Endothelial cell of umbilical vein (primary cell): ENCODE measurements around the gene MUC4. TPM values are rescaled to one million over a fixed set of nuclear protein-coding genes. Genes with fewer than 3 reads are reported as not detected.

ENCODE experiments used
- BruUV-seq: library from RNA; stranded (reverse); fragments of 400-500 nt; replicated peaks from 2 replicates; lab custom pipeline; 2021; lab: Mats Ljungman, UMichigan
- CTCF ChIA-PET: fragments of 300-600, 350-600 bp; sonication (Branson Sonifier 250); formaldehyde crosslinking; loops from one replicate; lab custom pipeline; 2021; ENCODE audit warnings: antibody characterized with exemption, inconsistent platforms; lab: Charles Lee
- POLR2A ChIA-PET: fragments of 300-600, 350-600 bp; sonication (Branson Sonifier 250); formaldehyde crosslinking; loops from one replicate; lab custom pipeline; 2021; ENCODE audit warnings: antibody characterized with exemption, inconsistent platforms; lab: Charles Lee
- DNase-seq: peaks from one replicate; pipeline ENCODE4 v3.0.0-alpha.2; 2011; ENCODE audit warnings: low read depth, low spot score
- FAIRE-seq: peaks from 2 replicates; lab custom pipeline; 2011; peaks lifted over from hg19 to GRCh38; lab: Jason Lieb, UNC
- H2AFZ ChIP-seq: 2 replicates; pipeline ENCODE4 v1.6.0; 2012; ENCODE audit warnings: low read depth, low read length, control low read depth, inconsistent platforms
- H3K27ac ChIP-seq: 2 replicates; pipeline ENCODE4 v1.5.1; 2011; ENCODE audit warnings: low read depth, mild to moderate bottlenecking, control low read depth, low read length, moderate library complexity; ENCODE audit not compliant: insufficient read depth
- H3K27me3 ChIP-seq, 2 experiments: 2 replicates each; pipeline versions ENCODE4 v1.6.0 to v1.6.1; 2011; ENCODE audit warnings: low read length in 2 of 2, mixed read lengths in 1 of 2; ENCODE audit not compliant: control insufficient read depth in 2 of 2, insufficient read depth in 2 of 2
- H3K36me3 ChIP-seq, 2 experiments: 2 replicates in 1 of 2; 3 replicates in 1 of 2; pipeline ENCODE4 v1.5.1; 2011; ENCODE audit warnings: low read length in 2 of 2, mild to moderate bottlenecking in 1 of 2, moderate library complexity in 1 of 2; ENCODE audit not compliant: control insufficient read depth in 2 of 2, insufficient read depth in 2 of 2; ENCODE audit errors: extremely low read depth in 1 of 2
- H3K4me1 ChIP-seq: 3 replicates; pipeline ENCODE4 v1.5.1; 2011; ENCODE audit warnings: mild to moderate bottlenecking, low read length; ENCODE audit not compliant: control insufficient read depth, insufficient read depth; ENCODE audit errors: extremely low read depth
- H3K4me2 ChIP-seq: 2 replicates; pipeline ENCODE4 v1.6.1; 2011; ENCODE audit warnings: low read length, control low read depth, mixed read lengths; ENCODE audit not compliant: insufficient read depth
- H3K4me3 ChIP-seq, 3 experiments: fragments of 200-600 bp in 1 of 3; sonication (generic), shearing (Covaris generic) in 1 of 3; replicated peaks in 1 of 3; 2 replicates each; pipeline ENCODE4 v1.5.1; 2011 to 2016; ENCODE audit warnings: control low read depth in 3 of 3, low read length in 3 of 3, mild to moderate bottlenecking in 2 of 3, inconsistent platforms in 1 of 3, low read depth in 1 of 3, moderate library complexity in 1 of 3; ENCODE audit not compliant: insufficient read depth in 1 of 3
- H3K79me2 ChIP-seq: 2 replicates; pipeline ENCODE4 v1.6.0; 2012; ENCODE audit warnings: low read length, inconsistent platforms; ENCODE audit not compliant: control insufficient read depth, insufficient read depth
- H3K9ac ChIP-seq: replicated peaks from 2 replicates; pipeline ENCODE3; 2011; ENCODE audit warnings: low read length, control low read depth; ENCODE audit not compliant: insufficient read depth; ENCODE audit errors: extremely low read depth
- H3K9me1 ChIP-seq: replicated peaks from 3 replicates; pipeline ENCODE4 v1.6.0; 2011; ENCODE audit warnings: mild to moderate bottlenecking, low read length; ENCODE audit not compliant: control insufficient read depth, insufficient read depth; ENCODE audit errors: extremely low read depth
- H3K9me3 ChIP-seq: replicated peaks from 2 replicates; pipeline ENCODE4 v1.5.1; 2012; ENCODE audit warnings: low read length, inconsistent platforms; ENCODE audit not compliant: control insufficient read depth, insufficient read depth
- H4K20me1 ChIP-seq: replicated peaks from 2 replicates; pipeline ENCODE3; 2011; ENCODE audit warnings: mild to moderate bottlenecking, low read length; ENCODE audit not compliant: control insufficient read depth, insufficient read depth; ENCODE audit errors: extremely low read depth
- CTCF ChIP-seq, 2 donors: IDR thresholded peaks; 1 replicate in 1 of 2; 2 replicates in 1 of 2; pipeline ENCODE4 v1.5.1; 2011; ENCODE audit warnings: low read length in 2 of 2, mild to moderate bottlenecking in 2 of 2, moderate library complexity in 2 of 2, control low read depth in 1 of 2, inconsistent platforms in 1 of 2, low read depth in 1 of 2; ENCODE audit not compliant: insufficient read depth in 1 of 2; ENCODE audit errors: extremely low read depth in 1 of 2
- EZH2 ChIP-seq: IDR thresholded peaks from 2 replicates; pipeline ENCODE4 v1.6.1; 2012; ENCODE audit warnings: borderline replicate concordance, low read depth, mild to moderate bottlenecking, moderate library complexity, low read length, inconsistent platforms; ENCODE audit not compliant: severe bottlenecking
- FOS ChIP-seq: IDR thresholded peaks from 2 replicates; pipeline ENCODE4 v1.6.1; 2011; ENCODE audit warnings: mild to moderate bottlenecking, low read length, moderate library complexity, borderline replicate concordance; ENCODE audit not compliant: insufficient read depth
- GATA2 ChIP-seq: IDR thresholded peaks from 2 replicates; pipeline ENCODE4 v1.7.0; 2011; ENCODE audit warnings: low read depth, mild to moderate bottlenecking, moderate library complexity, mixed read lengths, low read length; ENCODE audit not compliant: insufficient read length, insufficient read depth
- JUN ChIP-seq: IDR thresholded peaks from 2 replicates; pipeline ENCODE4 v1.6.1; 2011; ENCODE audit warnings: borderline replicate concordance, low read depth; ENCODE audit not compliant: insufficient read length, insufficient read depth
- MAX ChIP-seq: IDR thresholded peaks from 2 replicates; pipeline ENCODE4 v1.6.1; 2011; ENCODE audit not compliant: insufficient read depth, insufficient read length
- MYC ChIP-seq: IDR thresholded peaks from one replicate; pipeline ENCODE4 v1.6.1; 2011; ENCODE audit warnings: mild to moderate bottlenecking, low read depth, low read length
- POLR2A ChIP-seq: IDR thresholded peaks from 2 replicates; pipeline ENCODE4 v1.6.1; 2012; ENCODE audit warnings: low read depth, mild to moderate bottlenecking, control low read depth, low read length
- POLR2AphosphoS5 ChIP-seq: IDR thresholded peaks from 2 replicates; pipeline ENCODE4 v1.6.1; 2012; ENCODE audit warnings: low read depth, mild to moderate bottlenecking, control low read depth, low read length, moderate library complexity; ENCODE audit not compliant: insufficient read depth
- dilution Hi-C: fragments of 300-500 bp; cut with MboI; formaldehyde crosslinking; loops from one replicate; pipeline ENCODE4 v1.15.0; 2019; ENCODE audit warnings: low sequenced_read_pairs; ENCODE audit not compliant: extremely low pct_ligation_motif_present
- intact Hi-C: fragments of 100-400 bp; cut with micrococcal nuclease; formaldehyde crosslinking; loops from one replicate; pipeline ENCODE4 v1.10.0; 2022
- polyA plus RNA-seq, 4 experiments: library from polyadenylated mRNA; depleted of rRNA in 3 of 4; stranded (reverse) in 3 of 4; unstranded in 1 of 4; fragments of >200 nt; gene quantifications; 2 replicates each; pipeline versions ENCODE4 v1.2.1 to v1.2.3, GENCODE V29; 2011 to 2012; ENCODE audit warnings: missing spikeins in 1 of 4
- total RNA-seq: library from RNA; stranded (reverse); gene quantifications from 2 replicates; pipeline ENCODE4 v1.2.3, GENCODE V29; 2021

The MUC4 gene
- total and polyA plus RNA-seq, 2 donors (not counting 3 experiments of a cell fraction or from before 2014, with no cell fraction given), result 0.04 TPM; not detected in 1

- Histone ChIP-seq H3K36me3 (no peaks in the 10 kb centered on the region), H3K4me1 (no peaks in the 10 kb centered on the region), H3K9me3 (no peaks in the 10 kb centered on the region), H3K9ac (no peak overlapping the region), H2AFZ (no peak overlapping the region), H3K4me2 (no peak overlapping the region), H3K4me3 (no peak overlapping the region), H4K20me1 (no peaks in the 10 kb centered on the region), H3K27me3 (no peaks in the 10 kb centered on the region), H3K27ac (no peak overlapping the region), H3K9me1 (no peaks in the 10 kb centered on the region), H3K79me2 (no peaks in the 10 kb centered on the region)
- BruUV-seq, result no TSS peak
- no peak for DNase-seq
- ChIA-PET CTCF (interaction anchor here (1.0 to 1.7 kb wide), 2 partner anchors 9 to 20 kb away, joined by 3 to 5 read pairs; no protein-coding TSS in a partner anchor), POLR2A (no interaction called here)
- dilution Hi-C loops (no loop called here), intact Hi-C loops (no loop called here)
- FAIRE-seq, result no peak
- TF ChIP-seq CTCF (IDR thresholded peaks at IDR 0.05; ENCODE audit: extremely low read depth in 1 of 2, insufficient read depth in 1 of 2, low read depth in 1 of 2, low read length in 2 of 2), result no peak
- TF ChIP-seq POLR2AphosphoS5, result no peak
- TF ChIP-seq MAX, result no peak
- no peak for TF ChIP-seq GATA2
- TF ChIP-seq MYC, result no peak
- no peak for TF ChIP-seq FOS
- no peak for TF ChIP-seq JUN
- TF ChIP-seq EZH2, result no peak
- no peak for TF ChIP-seq POLR2A
Measured at GRCh38 chr3:195829897-195830254, 18.1 kb upstream of the MUC4 start.
